Stomach (tissue), 9 donors: ENCODE results near the gene PLIN1. TPM values are rescaled to one million over a fixed set of nuclear protein-coding genes. Genes with fewer than 3 reads are reported as not detected.

Source experiments
- DNase-seq, 2 donors: peaks; one replicate each; pipeline versions ENCODE4 v3.0.0 to v3.0.0-alpha.2; 2013 to 2019
- H3K27ac ChIP-seq, 5 donors: fragments of 200-600 bp in 4 of 5; sonication (generic) in 4 of 5; one replicate each; pipeline ENCODE4 v1.5.1; 2013 to 2019; ENCODE audit warnings: mild to moderate bottlenecking in 1 of 5, moderate library complexity in 1 of 5
- H3K27me3 ChIP-seq, 3 donors: fragments of 200-600 bp; sonication (generic); one replicate each; pipeline ENCODE4 v1.5.1; 2017 to 2019; ENCODE audit warnings: mixed run types in 1 of 3
- H3K36me3 ChIP-seq, 4 donors: fragments of 200-600 bp; sonication (generic); 1 replicate in 3 of 4; 2 replicates in 1 of 4; pipeline ENCODE4 v1.5.1; 2016 to 2019
- H3K4me1 ChIP-seq, 4 donors: fragments of 200-600 bp; sonication (generic); one replicate each; pipeline ENCODE4 v1.5.1; 2016 to 2019
- H3K4me3 ChIP-seq, 4 donors: fragments of 200-600 bp; sonication (generic) in 3 of 4; one replicate each; pipeline ENCODE4 v1.5.1; 2016 to 2019; ENCODE audit warnings: mild to moderate bottlenecking in 1 of 4
- H3K9me3 ChIP-seq, 4 donors: fragments of 200-600 bp; sonication (generic); one replicate each; pipeline ENCODE4 v1.5.1; 2016 to 2019
- CTCF ChIP-seq, 7 experiments: fragments of 450-650 bp in 4 of 7; fragments of 200-600 bp in 3 of 7; sonication (generic) in 3 of 7; IDR thresholded peaks; one replicate each; pipeline ENCODE4 v1.5.1; 2016 to 2019; ENCODE audit warnings: antibody characterized with exemption in 7 of 7, control low read depth in 2 of 7, mild to moderate bottlenecking in 1 of 7
- EP300 ChIP-seq: sonication (generic); formaldehyde crosslinking; IDR thresholded peaks from one replicate; pipeline ENCODE4 v1.6.1; 2017; ENCODE audit warnings: antibody characterized with exemption
- POLR2A ChIP-seq, 4 donors: fragments of 450-650 bp; IDR thresholded peaks; one replicate each; pipeline ENCODE4 v1.6.1; 2016; ENCODE audit warnings: antibody characterized with exemption in 4 of 4, control low read depth in 2 of 4, mild to moderate bottlenecking in 1 of 4, moderate library complexity in 1 of 4
- POLR2AphosphoS5 ChIP-seq, 3 donors: sonication (generic); formaldehyde crosslinking; IDR thresholded peaks; one replicate each; pipeline ENCODE4 v1.6.1; 2016; ENCODE audit warnings: antibody characterized with exemption in 3 of 3
- WGBS, 5 donors: extraction: QIAGEN DNeasy Blood & Tissue Kit in 3 of 5; methylation state at CpG; one replicate each; pipeline versions ENCODE4 v1.1.5 to v1.1.7; 2013 to 2018; 5-methylcytosine and 5-hydroxymethylcytosine counted together
- intact Hi-C: fragments of 100-400 bp; cut with DNase I; formaldehyde crosslinking; loops from one replicate; pipeline ENCODE4 v1.15.1; 2023; ENCODE audit warnings: low total_unique reads
- polyA plus RNA-seq, 3 donors: library from polyadenylated mRNA; stranded (reverse); fragments of 200-250 nt; gene quantifications; one replicate each; pipeline ENCODE4 v1.2.3, GENCODE V29; 2013
- total RNA-seq, 5 donors: library from RNA; depleted of rRNA; stranded (reverse); fragments of >200 nt; gene quantifications; one replicate each; pipeline versions ENCODE4 v1.1.0 to v1.2.3, GENCODE V29; 2014 to 2016
- donor health status: healthy with polysubstance abuse.
- donor health status: Bipolar disorder and iron deficiency.
- donor health status: healthy.

PLIN1 gene
- total and polyA plus RNA-seq, 8 donors, result 0.12 to 7.6 (median 3.4) TPM

GRCh38 chr15:89628301-89628700 lies 50.9 kb downstream of the PLIN1 start:
- Histone ChIP-seq H3K4me3 (no peak overlapping the region), H3K9me3 (no peaks in the 10 kb centered on the region), H3K27ac (no peak overlapping the region), H3K4me1 (no peaks in the 10 kb centered on the region), H3K36me3 (peaks cover 13 to 99% (median 83%) of the 10 kb centered on the region in 4 donors), H3K27me3 (no peaks in the 10 kb centered on the region)
- no peak for DNase-seq
- 78 to 94% (median 86%) methylated on average over 13 to 21 of the region's 21 CpGs for WGBS, 5 donors
- TF ChIP-seq POLR2A (IDR thresholded peaks at IDR 0.05) (no peak), CTCF (IDR thresholded peaks at IDR 0.05) (no peak), EP300 (no peak), POLR2AphosphoS5 (IDR thresholded peaks at IDR 0.05) (no peak)
- intact Hi-C loops, result no loop called here

- DNase-seq, result no peak
- Histone ChIP-seq H3K4me1 (peaks cover 0 to 4% (median 0%) of the 10 kb centered on the region in 4 donors), H3K27me3 (no peaks in the 10 kb centered on the region), H3K27ac (no peak overlapping the region), H3K9me3 (no peaks in the 10 kb centered on the region), H3K36me3 (peaks cover 13 to 97% (median 74%) of the 10 kb centered on the region in 4 donors), H3K4me3 (no peak overlapping the region)
- intact Hi-C loops, result no loop called here
- TF ChIP-seq POLR2A (IDR thresholded peaks at IDR 0.05), result no peak
- TF ChIP-seq POLR2AphosphoS5 (IDR thresholded peaks at IDR 0.05), result no peak
- TF ChIP-seq CTCF (IDR thresholded peaks at IDR 0.05), result no peak
- TF ChIP-seq EP300, result no peak
- WGBS, 5 donors, result 93 to 97% (median 95%) methylated on average over 8 of the region's 8 CpGs
Observed at GRCh38 chr15:89627256-89627970, 51.8 kb downstream of the PLIN1 start.

- H3K27me3 ChIP-seq, result no peaks in the 10 kb centered on the region
- peaks cover 0 to 4% (median 0%) of the 10 kb centered on the region in 4 donors for H3K4me1 ChIP-seq
- no peaks in the 10 kb centered on the region for H3K9me3 ChIP-seq
- no peak for TF ChIP-seq POLR2A (IDR thresholded peaks at IDR 0.05)
- TF ChIP-seq POLR2AphosphoS5 (IDR thresholded peaks at IDR 0.05), result no peak
- no peak for DNase-seq
- 90 to 95% (median 94%) methylated on average over 9 of the region's 9 CpGs for WGBS, 5 donors
- intact Hi-C loops, result no loop called here
- peaks cover 7 to 84% (median 57%) of the 10 kb centered on the region in 4 donors for H3K36me3 ChIP-seq
- no peak overlapping the region for H3K4me3 ChIP-seq
- no peak overlapping the region for H3K27ac ChIP-seq
Observed at GRCh38 chr15:89625716-89626115, 53.5 kb downstream of the PLIN1 start.

GRCh38 chr15:89623165-89623564 lies 56.0 kb downstream of the PLIN1 start:
- no peaks in the 10 kb centered on the region for H3K9me3 ChIP-seq
- H3K36me3 ChIP-seq, result peaks cover 0 to 66% (median 33%) of the 10 kb centered on the region in 4 donors
- intact Hi-C loops, result no loop called here
- WGBS, 5 donors, result 66 to 84% (median 73%) methylated on average over 1 of the region's 1 CpG
- H3K27ac ChIP-seq, result no peak overlapping the region
- H3K4me3 ChIP-seq, result no peak overlapping the region
- H3K4me1 ChIP-seq, result peaks cover 0 to 4% (median 0%) of the 10 kb centered on the region in 4 donors
- H3K27me3 ChIP-seq, result no peaks in the 10 kb centered on the region
- no peak for TF ChIP-seq CTCF (IDR thresholded peaks at IDR 0.05)
- no peak for TF ChIP-seq EP300
- TF ChIP-seq POLR2A (IDR thresholded peaks at IDR 0.05), result no peak
- no peak for TF ChIP-seq POLR2AphosphoS5 (IDR thresholded peaks at IDR 0.05)
- DNase-seq, result no peak

GRCh38 chr15:89621547-89621946 lies 57.6 kb downstream of the PLIN1 start:
- WGBS, 5 donors, result 60 to 68% (median 64%) methylated on average over 4 of the region's 4 CpGs
- intact Hi-C loops, result no loop called here
- no peak for TF ChIP-seq POLR2AphosphoS5 (IDR thresholded peaks at IDR 0.05)
- no peak for TF ChIP-seq POLR2A (IDR thresholded peaks at IDR 0.05)
- no peak for TF ChIP-seq CTCF (IDR thresholded peaks at IDR 0.05)
- no peak for TF ChIP-seq EP300

More at GRCh38 chr15:89621547-89621946, 57.6 kb downstream of the PLIN1 start:
- Histone ChIP-seq H3K27me3 (no peaks in the 10 kb centered on the region), H3K4me1 (peaks cover 0 to 4% (median 0%) of the 10 kb centered on the region in 4 donors), H3K27ac (no peak overlapping the region), H3K4me3 (no peak overlapping the region), H3K36me3 (peaks cover 0 to 50% (median 17%) of the 10 kb centered on the region in 4 donors), H3K9me3 (no peaks in the 10 kb centered on the region)
- no peak for DNase-seq
